ENCODE data around the gene ST8SIA4. TPM values are rescaled to one million over a fixed set of nuclear protein-coding genes. Genes with fewer than 3 reads are reported as not detected.
A peak's percentile ranks its signal among the peaks of the same experiment; 100 is the strongest.

ST8SIA4 gene
- total RNA-seq, 4 donors from 2014 or later: 0.37 to 6.0 (median 2.2) TPM

DNA sequence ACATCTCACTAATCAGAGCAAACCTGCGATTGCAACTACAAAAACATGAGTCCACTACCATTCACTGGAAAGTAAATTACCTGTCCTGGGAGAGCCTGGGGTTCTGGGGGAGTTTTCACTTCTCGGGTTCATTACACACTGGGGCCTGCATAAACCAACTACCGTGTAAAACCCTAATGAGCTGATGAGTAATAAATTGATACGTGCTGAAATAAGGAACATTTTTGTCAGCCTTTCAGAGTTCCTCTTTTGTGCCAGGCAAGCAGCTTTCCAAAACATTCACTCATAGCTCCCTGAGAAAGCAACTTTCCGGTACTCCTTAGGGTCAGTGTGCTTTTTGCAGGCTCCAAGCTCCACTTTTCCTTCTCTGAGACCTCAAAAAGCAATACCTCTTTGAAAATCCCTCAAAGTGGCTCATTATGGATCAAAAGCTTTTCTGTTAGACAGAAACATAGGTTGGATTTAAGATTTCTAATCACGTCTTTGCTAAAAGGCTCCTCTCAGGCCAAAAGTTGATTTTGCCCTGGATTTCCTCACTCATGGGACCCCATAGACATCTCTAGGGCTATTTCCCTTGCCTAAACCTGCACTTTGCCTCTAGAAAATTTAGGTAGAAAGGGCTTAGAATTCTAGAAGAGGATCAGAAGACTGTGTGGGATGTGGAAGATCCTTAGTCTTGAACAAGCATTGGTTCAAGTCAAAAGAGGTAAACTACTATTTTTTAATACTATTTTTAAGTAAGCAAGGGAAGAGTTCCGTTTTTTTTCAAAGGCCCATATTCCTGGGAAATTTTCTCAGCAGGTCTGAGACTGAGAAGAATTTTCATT is 74.8 kb downstream of the ST8SIA4 start:
- Histone ChIP-seq H3K27ac (peak overlapping the region; percentile 42 to 67 (median 50)), H3K9me3 (no peaks in the 10 kb centered on the region), H3K27me3 (no peaks in the 10 kb centered on the region), H3K36me3 (no peaks in the 10 kb centered on the region), H3K4me3 (no peak overlapping the region), H3K4me1 (peaks cover 0 to 22% (median 3%) of the 10 kb centered on the region in 4 donors)
- intact Hi-C loops (cut with DNase I; ENCODE audit: low total_unique reads) (no loop called here), in situ Hi-C loops (cut with MboI; ENCODE audit: low pct_ligation_motif_present in 1 of 4, low pct_unique_long_range_greater_than_20kb in 1 of 4, low sequenced_read_pairs in 3 of 4) (no loop called here)
- WGBS, 2 donors (ENCODE audit: low coverage in 1 of 2): 38 to 41% methylated on average over 7 of the region's 7 CpGs
- TF ChIP-seq EP300 (IDR thresholded peaks at IDR 0.05; ENCODE audit: low read depth) (no peak), POLR2A (IDR thresholded peaks at IDR 0.05) (no peak), CTCF (IDR thresholded peaks at IDR 0.05) (no peak), POLR2AphosphoS5 (IDR thresholded peaks at IDR 0.05) (no peak)
- DNase-seq: no peak

- in situ Hi-C loops (cut with MboI; ENCODE audit: low pct_ligation_motif_present in 1 of 4, low pct_unique_long_range_greater_than_20kb in 1 of 4, low sequenced_read_pairs in 3 of 4): no loop called here
- H3K27me3 ChIP-seq: no peaks in the 10 kb centered on the region
Measured at GRCh38 chr5:100827481-100827889, 75.6 kb downstream of the ST8SIA4 start.

GRCh38 chr5:100826133-100826532 is 76.9 kb downstream of the ST8SIA4 start:
- intact Hi-C loops (cut with DNase I; ENCODE audit: low total_unique reads): no loop called here
- in situ Hi-C loops (cut with MboI; ENCODE audit: low pct_ligation_motif_present in 1 of 4, low pct_unique_long_range_greater_than_20kb in 1 of 4, low sequenced_read_pairs in 3 of 4): no loop called here
- Histone ChIP-seq H3K36me3 (no peaks in the 10 kb centered on the region), H3K4me3 (no peak overlapping the region), H3K9me3 (no peaks in the 10 kb centered on the region), H3K27me3 (no peaks in the 10 kb centered on the region), H3K4me1 (peaks cover 0 to 22% (median 3%) of the 10 kb centered on the region in 4 donors), H3K27ac (peak overlapping the region in 1 of 4 donors; percentile 67)
- no peak for DNase-seq
- TF ChIP-seq POLR2A (IDR thresholded peaks at IDR 0.05) (no peak), POLR2AphosphoS5 (IDR thresholded peaks at IDR 0.05) (no peak), CTCF (IDR thresholded peaks at IDR 0.05) (no peak), EP300 (IDR thresholded peaks at IDR 0.05; ENCODE audit: low read depth) (no peak)
- WGBS, 2 donors (ENCODE audit: low coverage in 1 of 2): 60 to 65% methylated on average over 2 of the region's 2 CpGs

More at GRCh38 chr5:100827481-100827889, 75.6 kb downstream of the ST8SIA4 start:
- 0 to 8% methylated on average over 1 to 2 of the region's 2 CpGs for WGBS, 2 donors (ENCODE audit: low coverage in 1 of 2)
- peak in 1 of 3 donors; percentile 21 for TF ChIP-seq POLR2AphosphoS5 (IDR thresholded peaks at IDR 0.05)
- no peak for TF ChIP-seq CTCF (IDR thresholded peaks at IDR 0.05)
- TF ChIP-seq EP300 (IDR thresholded peaks at IDR 0.05; ENCODE audit: low read depth): no peak
- H3K36me3 ChIP-seq: no peaks in the 10 kb centered on the region
- H3K27ac ChIP-seq: peak overlapping the region; percentile 3 to 67 (median 50)
- no peaks in the 10 kb centered on the region for H3K9me3 ChIP-seq
- H3K4me1 ChIP-seq: peaks cover 0 to 22% (median 3%) of the 10 kb centered on the region in 4 donors
- intact Hi-C loops (cut with DNase I; ENCODE audit: low total_unique reads): no loop called here
- H3K4me3 ChIP-seq: no peak overlapping the region
- DNase-seq: peak; percentile 25

DNA sequence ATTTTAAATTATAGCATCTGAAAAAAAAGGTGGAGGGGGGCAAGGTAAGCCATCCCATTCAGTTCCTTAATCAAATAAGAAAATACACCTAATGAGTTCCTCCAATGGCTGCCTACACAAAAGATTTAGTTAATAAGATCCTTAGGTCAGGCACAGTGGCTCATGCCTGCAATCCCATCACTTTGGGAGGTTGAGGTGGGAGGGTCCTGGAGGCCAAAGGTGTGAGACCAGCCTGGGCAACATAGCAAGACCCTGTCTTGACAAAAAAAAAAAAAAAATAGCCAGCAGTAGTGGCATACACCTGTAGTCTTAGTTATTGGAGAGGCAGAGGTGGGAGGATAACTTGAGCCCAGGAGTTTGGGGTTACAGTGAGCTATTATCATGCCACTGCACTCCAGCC is 78.4 kb downstream of the ST8SIA4 start:
- Histone ChIP-seq H3K4me1 (peaks cover 0 to 22% (median 3%) of the 10 kb centered on the region in 4 donors), H3K9me3 (no peaks in the 10 kb centered on the region), H3K36me3 (no peaks in the 10 kb centered on the region), H3K27ac (no peak overlapping the region), H3K4me3 (no peak overlapping the region), H3K27me3 (no peaks in the 10 kb centered on the region)
- in situ Hi-C loops (cut with MboI; ENCODE audit: low pct_ligation_motif_present in 1 of 4, low pct_unique_long_range_greater_than_20kb in 1 of 4, low sequenced_read_pairs in 3 of 4): no loop called here
- intact Hi-C loops (cut with DNase I; ENCODE audit: low total_unique reads): no loop called here
- no peak for TF ChIP-seq CTCF (IDR thresholded peaks at IDR 0.05)
- no peak for TF ChIP-seq POLR2A (IDR thresholded peaks at IDR 0.05)
- no peak for DNase-seq

Data from transverse colon (tissue), 4 donors.